HG02623 (cell line): ENCODE data around the gene HABP2.

Experiments used
- ATAC-seq: cut with Tn5 transposase; IDR thresholded peaks from one replicate; pipeline ENCODE4 v1.9.1; 2021; ENCODE audit warnings: moderate library complexity; ENCODE audit not compliant: unreplicated experiment

HABP2 gene

DNA sequence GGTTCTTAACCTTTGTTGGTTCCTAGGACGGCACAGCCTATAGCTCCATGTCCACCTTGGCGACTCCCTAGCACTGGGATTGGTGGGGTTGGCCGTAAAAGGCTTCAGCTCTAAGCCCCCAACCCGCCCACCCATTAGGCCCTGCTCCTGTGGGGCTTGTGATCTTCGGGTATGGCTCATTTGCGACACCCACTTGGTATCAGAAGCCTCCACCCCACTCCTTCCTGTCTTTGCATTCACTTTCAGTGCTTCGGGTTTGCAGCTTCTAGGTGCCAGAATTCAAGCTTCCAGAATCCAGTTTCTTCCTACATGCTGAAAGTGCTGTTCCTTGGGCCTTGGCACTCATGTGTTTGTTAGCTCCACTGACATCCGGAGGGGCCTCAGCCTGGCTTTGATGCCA, 39.5 kb downstream of the HABP2 start:
- ATAC-seq = no peak

DNA sequence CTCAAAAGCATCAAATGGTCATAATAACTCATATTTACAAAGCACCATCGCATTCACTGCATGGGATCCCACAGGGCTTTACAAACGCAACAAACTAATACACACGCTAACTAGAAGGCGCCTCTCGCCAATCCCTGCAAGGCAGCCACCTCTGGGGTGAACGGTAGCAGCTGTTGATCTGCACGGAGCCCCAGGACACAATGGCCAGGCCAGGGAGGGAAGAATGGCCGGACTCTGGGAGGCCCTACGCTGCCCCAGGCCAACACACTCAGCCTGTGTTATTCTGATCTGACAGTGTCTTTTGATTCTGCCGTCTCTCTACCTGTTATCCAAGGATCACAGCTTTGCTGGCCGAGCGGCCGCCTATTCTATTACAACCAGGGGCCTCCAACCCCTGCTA, 41.8 kb downstream of the HABP2 start:
- ATAC-seq = no peak

DNA sequence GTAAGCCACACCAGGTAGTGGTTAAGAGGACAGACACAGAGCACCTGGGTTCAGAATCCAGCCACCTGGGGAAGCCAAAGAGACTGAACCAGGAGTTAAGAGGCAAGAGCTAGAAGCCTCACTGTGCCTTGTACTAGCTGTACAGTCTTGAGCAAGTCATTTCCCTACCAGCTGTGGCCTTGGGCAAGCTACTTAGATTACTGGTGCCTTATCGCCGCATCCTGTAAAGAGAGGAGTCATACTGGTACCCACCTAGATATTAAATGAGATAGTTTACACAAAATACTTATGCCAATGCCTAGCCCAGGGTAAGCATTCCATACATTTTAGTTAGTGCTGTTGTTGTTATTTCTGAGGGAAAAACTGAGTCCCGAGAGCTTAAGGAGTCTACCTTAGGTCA, 47.7 kb downstream of the HABP2 start:
- no peak for ATAC-seq

DNA sequence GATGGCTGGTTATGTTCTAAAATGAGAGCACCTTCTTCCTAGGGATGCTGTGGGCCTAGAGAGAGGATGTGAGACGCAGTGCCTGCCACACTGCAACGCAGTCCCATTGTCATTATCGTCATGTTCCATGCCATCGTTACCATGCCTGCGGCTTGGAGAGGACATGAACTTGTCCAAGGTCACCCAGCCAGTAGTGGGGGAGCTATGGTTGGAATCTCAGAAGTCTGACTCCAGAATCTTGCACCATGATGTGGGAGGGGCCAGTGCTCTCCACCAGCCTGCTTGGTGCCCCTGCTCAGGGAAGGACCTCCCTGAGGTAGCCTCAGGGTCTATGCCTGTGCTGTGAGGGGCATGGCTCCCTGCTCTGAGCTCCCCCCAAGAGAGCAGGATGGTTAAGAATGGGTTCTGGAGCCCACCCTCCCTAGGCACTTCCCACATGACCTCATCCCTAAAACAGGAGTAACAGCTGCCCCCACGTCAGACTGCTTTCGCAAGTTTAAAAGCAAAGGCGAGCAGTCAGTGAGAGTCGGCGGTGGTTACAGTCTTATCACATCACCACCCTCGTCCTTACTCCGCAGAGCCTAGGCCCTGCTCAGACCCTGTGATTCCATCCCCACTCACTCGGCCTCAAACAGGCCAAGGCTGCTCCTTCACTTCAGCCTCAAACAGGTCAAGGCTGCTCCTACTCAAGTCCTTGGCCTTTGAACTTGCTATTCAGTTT, 50.4 kb downstream of the HABP2 start:
- ATAC-seq = no peak

DNA sequence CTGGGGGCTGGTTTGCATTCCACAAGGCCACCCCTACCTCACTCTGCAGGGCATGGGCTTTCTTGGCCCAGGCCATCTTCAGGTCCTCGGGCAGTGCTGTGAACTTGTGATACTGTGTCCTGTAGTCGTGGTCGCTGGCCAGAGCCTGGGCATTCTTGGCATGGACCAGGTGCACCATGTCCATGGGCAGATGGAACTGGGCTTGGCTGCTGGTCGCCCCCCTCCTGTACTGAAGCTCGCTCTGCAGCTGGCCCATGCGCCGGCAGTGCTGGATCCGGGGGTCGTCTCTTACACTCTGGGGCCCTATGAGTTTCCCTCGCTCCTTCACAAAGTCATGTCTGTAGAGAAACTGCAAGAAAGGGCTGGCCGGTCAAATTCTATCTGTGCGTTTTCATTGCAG, 51.7 kb downstream of the HABP2 start:
- ATAC-seq = no peak

DNA sequence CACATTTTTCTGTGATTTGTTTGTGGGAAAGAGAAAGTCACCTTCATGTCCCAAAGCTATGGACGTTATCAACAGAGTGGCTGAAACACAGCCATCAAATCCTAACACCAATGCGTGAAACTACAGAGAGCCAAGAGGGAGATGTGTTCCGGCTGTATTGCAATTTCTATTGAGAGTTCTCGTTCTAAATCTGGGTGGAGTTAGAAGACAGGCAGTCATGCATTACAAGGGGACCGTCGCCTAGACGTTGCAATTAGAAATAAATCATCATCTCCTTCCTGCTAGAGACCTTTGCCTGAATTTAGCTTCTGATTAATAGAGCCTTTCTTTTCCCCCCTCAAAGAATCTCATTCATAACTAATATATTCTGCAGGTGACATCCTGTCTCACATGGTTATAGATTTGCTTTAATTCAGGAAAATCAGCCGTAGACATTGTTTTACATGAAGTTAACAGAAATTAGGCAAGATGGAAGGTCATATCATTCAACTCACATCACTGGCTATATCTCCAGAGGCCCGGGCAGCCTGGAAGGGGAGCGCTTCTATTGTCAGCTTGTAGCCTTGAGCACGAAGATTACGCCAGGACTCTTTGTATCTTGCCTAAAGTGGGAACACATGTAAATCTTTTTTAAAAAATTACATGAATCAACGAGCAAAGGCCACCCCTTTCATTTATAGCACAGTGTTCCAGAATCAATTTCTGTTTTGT, 52.6 kb downstream of the HABP2 start:
- no peak for ATAC-seq

DNA sequence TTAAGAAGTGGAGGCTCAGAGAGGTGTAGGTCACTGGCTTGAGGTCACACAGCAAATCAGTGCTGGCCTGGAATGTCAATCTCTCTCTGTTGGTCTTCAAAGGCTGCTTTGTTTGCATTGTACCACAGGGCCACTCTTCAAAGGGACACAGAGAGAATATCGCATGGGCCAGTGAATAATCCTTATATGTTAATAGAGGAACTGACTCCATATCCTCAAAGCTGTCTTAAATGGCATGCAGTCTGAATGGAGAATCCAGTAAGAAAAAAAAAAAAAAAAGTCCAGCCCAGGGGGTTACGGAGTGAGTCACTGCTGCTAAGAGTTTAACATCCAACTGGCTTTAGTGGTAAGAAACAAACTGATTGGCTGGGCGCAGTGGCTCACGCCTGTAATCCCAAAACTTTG, 56.9 kb downstream of the HABP2 start:
- no peak for ATAC-seq

DNA sequence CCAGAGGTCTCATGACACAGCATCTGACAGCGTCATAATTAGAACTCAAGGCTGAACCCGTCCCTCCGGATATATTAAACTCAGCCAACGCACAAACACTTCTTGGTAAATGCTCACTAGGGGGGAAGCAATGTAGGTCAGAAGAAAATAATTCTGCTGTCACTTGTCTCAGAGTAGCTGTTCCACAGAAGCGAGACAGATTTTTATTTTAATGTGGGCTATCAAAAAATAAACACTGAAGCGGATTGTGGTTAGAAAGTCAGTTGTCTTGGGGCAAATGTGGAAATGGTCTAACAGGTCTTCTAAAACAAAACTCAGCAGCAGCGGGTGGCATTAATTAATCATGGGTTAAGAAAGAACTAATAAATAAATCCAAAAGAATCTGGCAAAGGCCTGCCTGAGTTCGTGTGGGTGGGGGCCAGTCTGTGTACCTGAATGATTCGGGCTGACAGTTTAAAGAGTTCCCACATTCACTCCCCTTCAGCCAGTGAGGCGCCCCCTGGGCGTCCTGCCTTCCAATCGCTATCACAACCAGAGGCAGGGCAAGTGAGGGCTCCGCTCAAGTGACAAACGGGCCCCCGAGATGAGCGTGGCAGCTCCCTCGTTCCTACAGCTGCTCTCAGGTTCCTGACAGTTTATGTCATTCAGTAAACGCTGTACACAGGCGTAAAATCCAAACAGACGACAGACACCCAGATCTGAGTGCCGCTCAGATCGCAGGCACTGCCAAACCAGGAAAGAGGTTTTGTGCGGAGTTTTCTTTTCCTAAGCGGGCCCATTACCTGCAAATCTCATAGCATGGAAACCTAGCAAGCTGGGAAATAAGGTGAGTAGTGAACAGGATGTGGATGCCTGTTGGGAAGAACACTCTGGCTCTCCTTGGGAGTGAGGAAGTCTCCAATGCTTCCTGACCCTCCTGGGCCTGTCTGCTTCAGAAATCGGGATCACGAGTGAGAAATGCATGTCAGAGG, 58.1 kb downstream of the HABP2 start:
- ATAC-seq = no peak

DNA sequence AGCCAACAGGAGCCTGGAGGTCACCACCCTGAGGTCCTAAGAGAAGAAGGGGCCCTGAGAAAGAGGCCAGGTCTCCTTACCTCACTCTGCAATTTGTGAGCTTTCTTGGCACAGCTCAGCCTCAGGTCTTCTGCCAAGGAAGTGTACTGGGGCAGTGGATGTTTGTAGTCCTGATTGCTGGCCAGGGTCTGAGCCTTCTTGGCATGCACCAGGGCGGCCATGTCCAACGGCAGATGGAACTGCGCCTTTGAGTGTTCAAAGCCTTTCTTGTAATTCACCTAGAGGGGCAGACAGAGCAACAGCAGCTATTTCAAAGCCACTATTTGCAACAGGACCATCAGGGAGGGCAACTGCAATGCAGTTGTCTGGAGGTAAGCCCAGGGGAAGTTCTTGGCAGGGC, 59.3 kb downstream of the HABP2 start:
- ATAC-seq = no peak

DNA sequence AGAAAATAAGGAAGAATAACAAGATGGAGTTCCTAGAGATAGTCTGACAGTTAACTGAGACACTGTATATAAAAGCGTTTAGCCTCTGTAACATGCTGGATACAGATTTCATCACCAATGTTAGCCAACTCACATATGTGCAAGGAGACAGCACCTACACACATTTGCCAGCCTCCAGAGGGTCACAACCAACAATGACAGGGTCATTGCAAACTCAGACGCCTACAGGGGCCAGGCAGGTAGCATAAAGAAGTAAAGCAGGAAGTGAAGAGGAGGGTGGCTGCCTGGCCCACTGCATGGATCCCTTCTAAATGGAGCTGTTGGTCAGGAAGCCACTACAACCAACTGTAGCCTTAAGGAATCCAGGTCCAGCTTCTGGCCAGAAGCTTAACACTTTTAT, 60.6 kb downstream of the HABP2 start:
- no peak for ATAC-seq

DNA sequence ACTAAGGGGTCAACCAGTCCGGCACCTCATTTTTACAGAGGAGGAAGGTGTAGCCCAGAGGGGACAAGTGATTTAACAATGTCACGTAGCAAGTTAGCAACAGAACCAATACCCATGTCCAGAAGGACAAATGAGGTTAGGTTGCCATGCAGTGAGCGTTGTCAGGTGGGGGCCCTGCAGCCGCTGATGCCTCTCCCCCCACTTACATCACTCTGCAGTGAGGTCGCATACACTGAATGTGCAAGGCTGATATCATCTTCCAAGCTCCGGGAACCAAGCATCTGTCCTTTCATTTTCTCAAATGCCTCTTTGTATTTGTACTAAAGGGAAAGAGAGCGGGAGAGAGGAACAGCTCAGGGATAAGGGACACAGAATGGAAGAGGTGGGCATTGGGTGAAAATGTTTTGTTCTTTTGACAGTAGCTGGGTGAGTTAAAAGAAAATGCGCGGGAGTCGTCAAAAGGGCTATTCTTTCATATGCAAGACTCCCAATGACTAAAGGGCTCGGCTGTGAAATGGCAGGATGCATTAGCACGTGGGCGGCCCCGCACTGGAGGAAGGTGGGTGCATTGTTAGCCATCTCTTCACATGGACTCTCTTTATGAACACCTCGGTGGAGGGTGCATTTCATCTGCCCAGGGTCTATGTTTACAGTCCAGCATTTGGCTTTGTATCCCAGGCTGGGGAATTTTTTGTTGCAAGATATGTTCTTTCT, 61.3 kb downstream of the HABP2 start:
- ATAC-seq = no peak

DNA sequence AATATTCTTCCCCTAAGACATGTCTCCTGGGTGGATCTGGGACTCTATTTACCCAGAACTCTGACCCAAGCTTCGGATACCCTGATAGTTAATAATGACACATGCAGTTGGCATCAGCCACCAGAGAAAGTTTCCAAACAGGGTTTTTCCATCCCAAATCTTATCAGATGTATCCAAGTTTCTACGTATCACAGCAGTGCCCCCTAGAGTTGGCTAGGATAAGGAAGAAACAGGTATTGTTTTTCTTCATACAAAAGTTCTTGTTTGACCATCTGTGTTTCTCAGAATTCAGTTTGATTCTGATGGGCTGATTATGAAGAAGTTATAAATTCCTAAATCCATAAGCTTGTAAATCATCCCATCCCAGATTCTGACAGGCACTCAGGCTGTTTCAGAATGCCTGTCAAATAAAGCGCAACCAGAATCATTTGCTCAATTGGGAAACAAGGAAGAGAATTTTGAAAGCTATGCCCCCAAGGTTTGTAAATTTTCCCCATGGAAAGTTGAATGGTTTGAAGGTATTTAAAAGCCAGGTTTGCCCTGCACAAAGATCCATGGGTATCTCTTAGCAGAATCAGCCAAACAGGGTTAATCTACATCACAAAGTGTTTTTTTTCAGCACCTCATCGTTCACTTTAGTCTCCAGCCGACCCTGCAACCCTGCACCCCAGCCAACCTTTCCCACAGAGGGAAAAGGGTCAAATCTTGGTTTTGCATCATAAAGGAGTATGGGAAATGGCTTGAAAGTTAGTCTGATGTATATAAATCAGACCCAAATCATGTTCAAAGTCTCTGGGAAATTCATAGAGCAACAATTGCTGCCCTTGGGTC, 63.6 kb downstream of the HABP2 start:
- ATAC-seq = no peak

DNA sequence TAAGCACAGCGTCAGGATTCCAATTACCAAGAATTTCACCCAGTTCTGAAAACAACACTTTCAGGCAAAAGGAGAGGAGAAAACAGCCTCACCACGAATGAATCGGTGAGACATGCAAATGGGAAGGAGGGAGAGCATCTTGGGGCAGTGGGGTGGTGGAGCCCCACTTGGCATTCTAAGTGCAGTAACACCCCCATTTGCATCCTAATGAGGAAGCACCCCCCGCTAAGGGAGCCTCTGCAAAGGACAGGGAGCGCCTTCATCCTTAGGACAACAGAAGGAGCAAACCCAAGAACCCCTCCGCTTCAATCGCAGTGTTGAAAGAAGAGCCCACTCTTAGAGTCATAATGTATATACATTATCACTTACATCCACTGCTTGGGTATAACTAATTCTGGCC, 64.2 kb downstream of the HABP2 start:
- no peak for ATAC-seq

DNA sequence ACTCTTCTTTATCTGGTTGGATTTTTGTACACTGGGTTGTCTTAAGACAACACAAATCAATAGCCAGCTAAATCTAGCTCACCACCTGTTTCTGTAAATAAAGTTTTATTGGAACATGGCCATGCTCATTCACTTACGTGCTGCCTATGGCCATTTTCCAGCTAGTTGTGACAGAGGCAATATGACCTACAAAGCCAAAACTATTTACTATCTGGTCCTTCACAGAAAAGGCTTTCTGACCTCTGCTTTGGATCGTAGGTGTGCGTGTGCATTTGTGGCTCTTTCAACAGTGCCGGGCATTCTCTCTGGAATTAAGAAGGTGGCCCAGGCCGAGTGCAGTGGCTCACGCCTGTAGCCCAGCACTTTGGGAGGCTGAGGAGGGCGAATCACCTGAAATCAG, 65.5 kb downstream of the HABP2 start:
- ATAC-seq = no peak

DNA sequence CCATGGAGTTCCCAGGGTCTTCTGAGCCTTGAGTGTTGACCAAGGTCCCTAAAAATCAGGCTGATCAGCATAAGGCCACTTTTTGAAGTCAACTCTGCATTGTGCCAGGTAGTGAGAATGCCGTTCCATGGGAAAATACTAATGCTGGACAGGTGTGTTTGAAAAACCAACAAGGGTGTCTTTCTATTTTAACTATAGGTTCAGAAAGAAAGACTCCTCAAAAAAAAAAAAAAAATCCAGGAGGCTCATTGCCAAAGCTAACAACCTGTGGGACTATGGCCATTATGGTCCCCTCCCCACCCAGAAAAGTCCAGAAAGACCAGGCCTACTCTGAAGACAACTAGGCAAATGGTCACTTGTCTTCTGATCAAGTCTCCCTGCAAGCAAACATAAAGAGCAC, 66.5 kb downstream of the HABP2 start:
- ATAC-seq = no peak

DNA sequence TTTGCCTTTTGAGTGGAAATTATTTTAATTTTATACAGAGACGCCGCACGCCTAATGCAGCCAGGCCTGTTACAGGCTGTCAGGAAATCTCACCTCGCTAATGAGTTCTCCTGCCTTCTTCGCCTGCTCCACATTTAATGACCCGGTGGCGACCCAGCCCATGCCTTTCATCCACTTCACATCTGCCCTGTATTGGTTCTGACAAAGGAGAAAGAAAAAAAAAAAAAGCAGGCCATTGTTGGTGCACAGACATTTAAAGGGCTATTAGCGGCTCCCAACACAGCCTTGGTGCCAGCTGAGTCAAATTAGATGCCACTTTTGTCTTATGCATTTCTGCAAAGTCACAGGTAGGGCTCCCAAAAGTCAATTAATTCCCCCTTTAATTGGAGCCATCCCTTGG, 67.7 kb downstream of the HABP2 start:
- ATAC-seq = no peak

DNA sequence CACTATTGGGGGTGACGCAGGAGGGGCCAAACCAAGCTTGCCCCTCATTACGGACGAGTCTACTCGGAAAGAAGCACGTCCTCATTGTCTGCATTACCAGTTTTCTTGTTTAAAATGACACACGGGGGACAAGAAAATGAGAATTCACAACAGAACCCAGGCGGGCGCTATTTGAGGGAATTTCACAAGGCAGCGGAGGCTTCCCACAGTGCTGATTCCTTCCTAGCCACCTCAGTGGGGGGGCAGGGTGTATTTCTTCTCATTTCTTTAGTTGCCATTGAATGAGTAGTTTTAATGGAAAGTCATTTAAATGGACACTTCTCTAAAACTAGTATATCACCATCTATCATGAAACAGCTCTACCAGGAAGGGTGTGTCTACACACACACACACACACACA, 68.1 kb downstream of the HABP2 start:
- no peak for ATAC-seq

DNA sequence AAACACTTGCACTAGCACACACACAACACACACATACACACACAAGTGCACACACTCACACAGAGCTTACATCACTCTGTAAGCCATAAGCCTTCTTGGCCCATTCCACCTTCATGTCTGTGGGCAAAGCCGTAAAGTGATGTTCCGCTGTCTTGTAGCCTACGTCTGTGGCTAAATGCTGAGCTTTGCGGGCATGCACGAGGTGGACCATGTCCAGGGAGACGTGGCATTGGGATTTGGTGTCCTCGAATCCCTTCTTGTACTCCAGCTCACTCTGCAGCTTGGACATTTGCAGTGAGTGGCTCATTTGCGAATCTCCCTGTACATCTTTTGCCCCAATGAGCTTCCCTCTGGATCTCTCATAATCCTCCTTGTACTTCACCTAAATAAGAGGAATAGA, 68.9 kb downstream of the HABP2 start:
- no peak for ATAC-seq

DNA sequence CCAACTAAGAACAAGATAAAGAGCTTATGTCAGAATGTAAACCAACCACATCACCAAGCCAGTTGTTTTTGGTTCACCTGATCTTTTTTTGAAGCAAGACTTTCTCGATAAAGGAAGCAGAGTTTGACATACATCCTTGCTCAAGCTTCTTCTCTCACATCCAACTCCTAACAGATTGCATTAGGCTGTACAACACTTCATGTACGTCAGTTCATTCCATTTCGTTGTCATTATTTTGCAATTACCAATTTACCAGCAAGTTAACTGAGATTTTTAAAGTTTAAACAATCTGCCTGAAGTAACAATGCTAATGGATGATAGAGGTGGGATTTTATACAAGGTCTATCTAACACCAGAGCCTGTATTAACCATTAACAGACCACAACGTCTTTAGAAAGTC, 70.0 kb downstream of the HABP2 start:
- no peak for ATAC-seq
